Glutamatergic neuron (in vitro differentiated cells): ENCODE data around the gene TLE1. TPM values are rescaled to one million over a fixed set of nuclear protein-coding genes. Genes with fewer than 3 reads are reported as not detected.
A peak's percentile ranks its signal among the peaks of the same experiment; 100 is the strongest.

Experiments
- DNase-seq: peaks from one replicate; pipeline ENCODE4 v3.0.0; 2022
- H3K27ac Mint-ChIP-seq: one replicate; pipeline ENCODE4 v1.8.0; 2020; ENCODE audit warnings: mild to moderate bottlenecking, mixed read lengths, inconsistent platforms; ENCODE audit not compliant: unreplicated experiment
- H3K27me3 Mint-ChIP-seq: one replicate; pipeline ENCODE4 v1.8.0; 2020; ENCODE audit warnings: mild to moderate bottlenecking, moderate library complexity, mixed read lengths, inconsistent platforms; ENCODE audit not compliant: unreplicated experiment
- H3K36me3 Mint-ChIP-seq: one replicate; pipeline ENCODE4 v1.8.0; 2020; ENCODE audit warnings: mild to moderate bottlenecking, mixed read lengths, inconsistent platforms; ENCODE audit not compliant: unreplicated experiment
- H3K4me1 Mint-ChIP-seq: one replicate; pipeline ENCODE4 v1.8.0; 2020; ENCODE audit warnings: mild to moderate bottlenecking, low read depth, mixed read lengths, inconsistent platforms; ENCODE audit not compliant: unreplicated experiment
- H3K4me3 Mint-ChIP-seq: one replicate; pipeline ENCODE4 v1.8.0; 2020; ENCODE audit warnings: mild to moderate bottlenecking, mixed read lengths, inconsistent platforms; ENCODE audit not compliant: unreplicated experiment
- H3K9me3 Mint-ChIP-seq: one replicate; pipeline ENCODE4 v1.8.0; 2020; ENCODE audit warnings: mild to moderate bottlenecking, moderate library complexity, mixed read lengths, inconsistent platforms; ENCODE audit not compliant: unreplicated experiment
- total RNA-seq: library from RNA; stranded (reverse); fragmentation: NEBNext Ultra II Directional; extraction: Animal tissue kit (Norgen Biotek cat#: 25700); gene quantifications from one replicate; pipeline ENCODE4 v1.2.1, GENCODE V29; 2021; ENCODE audit not compliant: unreplicated experiment
- TF ChIP-seq, protein P1 (sequence below): fragments of 200-600 bp; sonication (generic); IDR thresholded peaks from one replicate; pipeline ENCODE4 v1.5.0; 2021; ENCODE audit not compliant: partially characterized antibody, unreplicated experiment

The TLE1 gene
- total RNA-seq, 1 donor from 2014 or later, result 345 TPM

DNA sequence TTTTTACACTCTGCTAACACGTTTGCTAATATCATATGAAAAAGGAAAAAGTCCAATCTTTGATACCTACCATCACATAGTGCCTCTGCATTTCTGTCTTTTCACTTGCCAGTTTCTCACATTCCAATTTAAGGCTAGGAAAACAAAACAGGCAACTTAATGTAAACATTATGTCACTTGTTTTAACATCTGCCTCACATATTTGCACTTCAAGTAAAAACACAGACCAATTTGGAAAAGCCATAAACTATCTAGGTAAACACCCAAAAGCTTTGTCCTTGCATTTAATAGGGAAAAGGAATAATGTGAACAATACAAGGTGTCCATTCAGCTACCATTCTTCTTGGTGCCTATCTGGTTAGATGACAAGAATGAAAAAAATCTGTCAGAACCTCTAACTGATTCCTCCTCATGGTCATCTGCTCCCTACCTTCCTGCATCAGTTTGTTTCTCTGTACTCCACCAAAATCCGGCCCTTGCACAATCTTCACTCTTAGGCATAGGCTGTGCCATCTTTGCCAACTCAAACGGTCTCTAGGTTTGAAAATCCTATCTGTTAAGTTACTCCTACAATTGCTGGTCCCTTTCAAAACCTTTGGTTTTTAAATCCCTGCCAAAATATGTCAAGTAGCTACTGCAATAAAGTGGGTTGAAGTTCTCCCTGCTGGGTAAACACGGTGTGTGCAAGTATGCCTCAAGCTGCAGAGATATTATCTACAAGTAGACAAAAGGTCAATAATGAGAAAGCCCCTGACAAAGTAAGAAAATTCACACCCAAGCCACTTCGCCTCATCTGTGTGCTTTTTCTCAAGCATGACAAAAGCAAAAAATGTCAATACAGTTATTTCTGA lies 3.4 kb downstream of the TLE1 start:
- no peak for DNase-seq
- TF ChIP-seq, protein P1, sequence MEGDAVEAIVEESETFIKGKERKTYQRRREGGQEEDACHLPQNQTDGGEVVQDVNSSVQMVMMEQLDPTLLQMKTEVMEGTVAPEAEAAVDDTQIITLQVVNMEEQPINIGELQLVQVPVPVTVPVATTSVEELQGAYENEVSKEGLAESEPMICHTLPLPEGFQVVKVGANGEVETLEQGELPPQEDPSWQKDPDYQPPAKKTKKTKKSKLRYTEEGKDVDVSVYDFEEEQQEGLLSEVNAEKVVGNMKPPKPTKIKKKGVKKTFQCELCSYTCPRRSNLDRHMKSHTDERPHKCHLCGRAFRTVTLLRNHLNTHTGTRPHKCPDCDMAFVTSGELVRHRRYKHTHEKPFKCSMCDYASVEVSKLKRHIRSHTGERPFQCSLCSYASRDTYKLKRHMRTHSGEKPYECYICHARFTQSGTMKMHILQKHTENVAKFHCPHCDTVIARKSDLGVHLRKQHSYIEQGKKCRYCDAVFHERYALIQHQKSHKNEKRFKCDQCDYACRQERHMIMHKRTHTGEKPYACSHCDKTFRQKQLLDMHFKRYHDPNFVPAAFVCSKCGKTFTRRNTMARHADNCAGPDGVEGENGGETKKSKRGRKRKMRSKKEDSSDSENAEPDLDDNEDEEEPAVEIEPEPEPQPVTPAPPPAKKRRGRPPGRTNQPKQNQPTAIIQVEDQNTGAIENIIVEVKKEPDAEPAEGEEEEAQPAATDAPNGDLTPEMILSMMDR, result no peak
- H3K27ac Mint-ChIP-seq, result no peak overlapping the region
- H3K36me3 Mint-ChIP-seq, result peaks cover 3% of the 10 kb centered on the region
- H3K27me3 Mint-ChIP-seq, result peaks cover 19% of the 10 kb centered on the region
- H3K4me3 Mint-ChIP-seq, result no peak overlapping the region
- peaks cover 17% of the 10 kb centered on the region for H3K9me3 Mint-ChIP-seq
- H3K4me1 Mint-ChIP-seq, result peaks cover 20% of the 10 kb centered on the region

DNA sequence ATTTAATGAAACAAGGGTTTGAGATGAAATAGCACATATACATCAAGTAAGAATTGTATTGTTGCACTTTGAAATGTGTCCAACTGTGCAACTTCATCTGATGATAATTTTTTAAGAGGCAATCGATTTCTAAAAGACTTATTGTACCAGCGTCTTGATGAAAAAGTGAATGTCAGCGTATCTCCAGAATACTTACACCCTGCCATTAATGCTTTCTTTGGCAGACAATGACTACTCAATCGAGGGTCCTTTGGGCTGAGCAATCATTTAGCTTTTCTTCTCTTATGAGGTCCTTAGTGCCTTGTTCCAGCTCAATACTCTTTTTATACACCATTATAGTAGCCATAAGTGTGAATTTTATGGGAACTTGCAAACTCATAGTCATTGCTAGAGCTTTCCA lies 4.7 kb downstream of the TLE1 start:
- Mint-ChIP-seq H3K27me3 (peaks cover 10% of the 10 kb centered on the region), H3K27ac (no peak overlapping the region), H3K9me3 (peaks cover 13% of the 10 kb centered on the region), H3K4me3 (no peak overlapping the region), H3K36me3 (peaks cover 11% of the 10 kb centered on the region), H3K4me1 (peaks cover 26% of the 10 kb centered on the region)
- TF ChIP-seq, protein P1, result no peak
- DNase-seq, result no peak

DNA sequence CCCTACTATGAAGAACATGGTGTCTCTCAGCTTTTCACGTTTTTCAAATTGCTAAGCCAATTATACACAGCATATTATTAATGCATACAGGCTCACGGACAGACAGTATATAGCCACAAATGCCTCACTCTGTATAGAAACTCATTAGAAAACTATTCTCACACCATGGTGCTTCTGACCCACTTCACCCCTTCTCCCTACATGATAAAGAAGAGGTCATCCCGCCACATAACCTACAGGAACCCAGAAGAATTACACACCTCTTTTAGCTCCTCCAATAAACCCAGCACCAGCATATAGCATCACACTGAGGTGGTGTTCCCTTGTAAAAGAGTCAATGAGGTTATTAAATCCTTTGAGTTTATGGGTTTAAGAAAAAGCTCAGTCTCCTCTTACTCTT lies 5.6 kb downstream of the TLE1 start:
- DNase-seq, result no peak
- H3K27me3 Mint-ChIP-seq, result peaks cover 7% of the 10 kb centered on the region
- H3K4me3 Mint-ChIP-seq, result no peak overlapping the region
- TF ChIP-seq, protein P1, result peak; percentile 27
- peaks cover 10% of the 10 kb centered on the region for H3K9me3 Mint-ChIP-seq
- peaks cover 11% of the 10 kb centered on the region for H3K36me3 Mint-ChIP-seq
- H3K4me1 Mint-ChIP-seq, result peaks cover 31% of the 10 kb centered on the region
- no peak overlapping the region for H3K27ac Mint-ChIP-seq

DNA sequence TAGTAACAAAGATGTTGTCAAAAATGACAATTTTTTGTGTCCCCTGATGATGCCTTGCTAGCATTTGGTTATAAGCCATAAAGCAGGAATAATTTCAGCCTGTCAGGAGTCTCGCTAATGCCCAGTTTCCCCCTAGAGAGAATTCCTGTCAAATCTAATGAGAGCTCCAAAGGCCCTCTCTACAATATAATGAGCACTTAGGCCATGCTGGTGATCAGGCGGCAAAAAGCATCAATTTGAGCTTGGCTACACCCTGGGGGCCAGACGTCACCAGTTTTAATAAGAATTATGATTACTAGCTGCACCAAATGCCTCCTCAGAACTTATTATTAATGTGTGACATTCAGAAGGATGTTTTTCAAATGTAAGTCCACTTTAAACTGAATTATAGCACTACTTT lies 6.1 kb downstream of the TLE1 start:
- TF ChIP-seq, protein P1, result no peak
- Mint-ChIP-seq H3K27ac (no peak overlapping the region), H3K9me3 (peaks cover 10% of the 10 kb centered on the region), H3K27me3 (peaks cover 7% of the 10 kb centered on the region), H3K4me1 (peaks cover 31% of the 10 kb centered on the region), H3K36me3 (peaks cover 11% of the 10 kb centered on the region), H3K4me3 (no peak overlapping the region)
- DNase-seq, result peak; percentile 46

DNA sequence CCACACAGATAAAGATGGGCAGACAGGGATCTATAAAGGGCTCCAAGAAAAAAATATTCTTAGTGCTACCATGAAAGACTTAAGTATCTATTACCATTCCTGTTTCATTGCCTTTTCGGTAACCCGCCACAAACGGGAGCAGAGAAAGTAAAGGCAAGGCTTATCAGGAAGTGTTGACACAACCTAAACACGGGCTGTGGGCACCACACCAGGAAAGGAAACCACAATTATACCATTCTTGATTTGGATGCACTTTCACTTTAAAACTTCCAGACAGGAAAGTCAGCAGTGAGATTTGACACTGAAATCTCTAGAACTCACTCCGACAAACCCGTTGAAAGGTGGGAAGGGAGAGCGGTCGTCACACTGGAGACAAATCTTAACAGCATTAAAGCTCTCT lies 6.5 kb downstream of the TLE1 start:
- Mint-ChIP-seq H3K4me1 (peaks cover 31% of the 10 kb centered on the region), H3K9me3 (peaks cover 8% of the 10 kb centered on the region), H3K27me3 (peaks cover 5% of the 10 kb centered on the region), H3K36me3 (peaks cover 11% of the 10 kb centered on the region), H3K27ac (no peak overlapping the region), H3K4me3 (no peak overlapping the region)
- TF ChIP-seq, protein P1, result no peak
- DNase-seq, result no peak
